Fibroblast of lung (primary cell): Measurements from ENCODE around the gene LRRC71. TPM values are rescaled to one million over a fixed set of nuclear protein-coding genes. Genes with fewer than 3 reads are reported as not detected.

ENCODE experiments used
- DNase-seq, 2 donors: peaks; one replicate each; pipeline versions ENCODE4 v3.0.0 to v3.0.0-alpha.2; 2010; ENCODE audit warnings: low read depth in 2 of 2
- H2AFZ ChIP-seq: 2 replicates; pipeline ENCODE4 v1.5.1; 2012; ENCODE audit warnings: low read length, control low read depth, inconsistent platforms
- H3K27ac ChIP-seq: 2 replicates; pipeline ENCODE4 v1.5.1; 2011; ENCODE audit warnings: low read length, control low read depth; ENCODE audit not compliant: insufficient read depth
- H3K27me3 ChIP-seq: 2 replicates; pipeline ENCODE4 v1.5.1; 2011; ENCODE audit warnings: mild to moderate bottlenecking, low read length; ENCODE audit not compliant: control insufficient read depth, insufficient read depth
- H3K36me3 ChIP-seq: 2 replicates; pipeline ENCODE4 v1.5.1; 2011; ENCODE audit warnings: low read length; ENCODE audit not compliant: control insufficient read depth, insufficient read depth
- H3K4me1 ChIP-seq: 2 replicates; pipeline ENCODE4 v1.5.1; 2011; ENCODE audit warnings: low read length; ENCODE audit not compliant: control insufficient read depth, insufficient read depth; ENCODE audit errors: extremely low read depth
- H3K4me2 ChIP-seq: 2 replicates; pipeline ENCODE4 v1.5.1; 2011; ENCODE audit warnings: low read length, control low read depth; ENCODE audit not compliant: insufficient read depth; ENCODE audit errors: extremely low read depth
- H3K4me3 ChIP-seq, 4 experiments: fragments of 200-600 bp in 1 of 4; sonication (generic) in 1 of 4; replicated peaks in 1 of 4; 2 replicates each; pipeline ENCODE4 v1.5.1; 2011 to 2016; ENCODE audit warnings: low read length in 4 of 4, low read depth in 3 of 4, mild to moderate bottlenecking in 3 of 4, control low read depth in 2 of 4, inconsistent platforms in 1 of 4, mixed read lengths in 1 of 4; ENCODE audit not compliant: insufficient read depth in 1 of 4; ENCODE audit errors: control extremely low read depth in 1 of 4
- H3K79me2 ChIP-seq: 2 replicates; pipeline ENCODE4 v1.5.1; 2012; ENCODE audit warnings: mild to moderate bottlenecking, low read length, inconsistent platforms; ENCODE audit not compliant: control insufficient read depth, insufficient read depth
- H3K9ac ChIP-seq: 2 replicates; pipeline ENCODE4 v1.5.1; 2011; ENCODE audit warnings: mild to moderate bottlenecking, low read length, control low read depth; ENCODE audit not compliant: insufficient read depth
- H3K9me3 ChIP-seq: 2 replicates; pipeline ENCODE4 v1.5.1; 2012; ENCODE audit warnings: low read depth, low read length; ENCODE audit not compliant: control insufficient read depth, insufficient read depth
- H4K20me1 ChIP-seq: 2 replicates; pipeline ENCODE4 v1.5.1; 2011; ENCODE audit warnings: low read length; ENCODE audit not compliant: control insufficient read depth, insufficient read depth; ENCODE audit errors: extremely low read depth
- EZH2 ChIP-seq: IDR thresholded peaks from 2 replicates; pipeline ENCODE4 v1.5.1; 2012; ENCODE audit warnings: low read length, control low read depth, mild to moderate bottlenecking; ENCODE audit errors: missing control alignments
- polyA plus RNA-seq, 2 donors: library from polyadenylated mRNA; depleted of rRNA in 1 of 2; stranded (reverse) in 1 of 2; unstranded in 1 of 2; fragments of >200 nt; gene quantifications; 2 replicates each; pipeline ENCODE4 v1.2.1, GENCODE V29; 2011 to 2012; ENCODE audit warnings: missing spikeins in 1 of 2
- total RNA-seq: library from RNA; depleted of rRNA; stranded (reverse); fragments of >200 nt; gene quantifications from 2 replicates; pipeline ENCODE4 v1.2.1, GENCODE V29; 2014
- TF ChIP-seq, protein P1 (sequence below), 2 donors: IDR thresholded peaks in 1 of 2; conservative IDR thresholded peaks in 1 of 2; 1 replicate in 1 of 2; 2 replicates in 1 of 2; pipeline ENCODE4 v1.5.1; 2011 to 2012; ENCODE audit warnings: low read length in 2 of 2, control low read depth in 1 of 2, inconsistent platforms in 1 of 2, low read depth in 1 of 2, mild to moderate bottlenecking in 1 of 2

Gene LRRC71
- total and polyA plus RNA-seq, 2 donors (not counting 1 experiment from before 2014, with no cell fraction given): 1.8 TPM; not detected in 1

DNA sequence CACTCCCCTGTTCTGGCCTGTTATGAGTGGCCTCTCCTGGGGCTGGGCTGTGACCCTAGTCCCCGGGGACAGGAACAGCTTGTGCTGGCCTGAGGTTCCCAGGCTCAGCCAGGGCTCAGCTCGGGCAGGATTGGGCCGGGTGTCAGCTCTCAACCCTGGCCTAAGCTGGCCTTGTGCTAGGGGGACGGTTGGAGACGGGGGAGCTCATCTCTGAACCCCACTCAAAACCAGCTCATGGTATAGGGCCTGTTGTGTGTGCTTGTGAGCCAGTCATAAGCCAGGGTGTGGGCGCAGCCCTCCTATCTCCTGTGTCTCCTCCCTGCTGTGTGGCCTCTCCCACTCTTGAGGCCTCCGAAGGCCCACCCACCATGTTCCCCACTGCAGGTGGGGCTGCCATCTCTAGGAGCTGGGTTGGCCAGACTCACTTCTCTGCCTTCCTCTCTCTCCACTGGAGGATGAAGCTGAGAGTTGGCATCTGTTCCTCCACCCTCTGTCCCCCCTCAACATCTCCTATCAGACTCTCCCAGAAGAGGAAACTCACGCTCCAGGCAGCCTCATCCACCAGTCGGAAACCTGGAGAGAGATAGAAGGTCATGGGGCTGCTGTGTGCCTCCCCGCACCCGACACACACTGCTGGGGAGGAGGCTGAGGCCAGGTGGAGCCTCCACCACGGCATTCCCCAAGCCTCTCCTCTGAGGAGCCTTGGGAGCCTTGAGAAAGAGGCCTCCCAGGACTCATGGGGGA, 25.5 kb upstream of the LRRC71 start:
- peaks cover 41% of the 10 kb centered on the region for H3K4me1 ChIP-seq

GRCh38 chr1:156895455-156895812, 25.0 kb upstream of the LRRC71 start:
- H3K79me2 ChIP-seq: peaks cover 49% of the 10 kb centered on the region
- peaks cover 4% of the 10 kb centered on the region for H3K36me3 ChIP-seq
- no peaks in the 10 kb centered on the region for H3K9me3 ChIP-seq
- H3K9ac ChIP-seq: peak overlapping the region; percentile 79
- peak overlapping the region; percentile 95 for H3K27ac ChIP-seq
- peaks cover 45% of the 10 kb centered on the region for H3K4me1 ChIP-seq
- H3K4me3 ChIP-seq: peak overlapping the region in 1 of 4 experiments; percentile 61
- no peak for TF ChIP-seq EZH2
- TF ChIP-seq, protein P1, sequence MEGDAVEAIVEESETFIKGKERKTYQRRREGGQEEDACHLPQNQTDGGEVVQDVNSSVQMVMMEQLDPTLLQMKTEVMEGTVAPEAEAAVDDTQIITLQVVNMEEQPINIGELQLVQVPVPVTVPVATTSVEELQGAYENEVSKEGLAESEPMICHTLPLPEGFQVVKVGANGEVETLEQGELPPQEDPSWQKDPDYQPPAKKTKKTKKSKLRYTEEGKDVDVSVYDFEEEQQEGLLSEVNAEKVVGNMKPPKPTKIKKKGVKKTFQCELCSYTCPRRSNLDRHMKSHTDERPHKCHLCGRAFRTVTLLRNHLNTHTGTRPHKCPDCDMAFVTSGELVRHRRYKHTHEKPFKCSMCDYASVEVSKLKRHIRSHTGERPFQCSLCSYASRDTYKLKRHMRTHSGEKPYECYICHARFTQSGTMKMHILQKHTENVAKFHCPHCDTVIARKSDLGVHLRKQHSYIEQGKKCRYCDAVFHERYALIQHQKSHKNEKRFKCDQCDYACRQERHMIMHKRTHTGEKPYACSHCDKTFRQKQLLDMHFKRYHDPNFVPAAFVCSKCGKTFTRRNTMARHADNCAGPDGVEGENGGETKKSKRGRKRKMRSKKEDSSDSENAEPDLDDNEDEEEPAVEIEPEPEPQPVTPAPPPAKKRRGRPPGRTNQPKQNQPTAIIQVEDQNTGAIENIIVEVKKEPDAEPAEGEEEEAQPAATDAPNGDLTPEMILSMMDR (conservative IDR thresholded peaks at IDR 0.05 in 1 of 2, IDR thresholded peaks at IDR 0.05 in 1 of 2; ENCODE audit: low read depth in 1 of 2, low read length in 2 of 2): no peak
- no peak for DNase-seq
- no peak overlapping the region for H2AFZ ChIP-seq
- peak overlapping the region; percentile 90 for H3K4me2 ChIP-seq
- no peaks in the 10 kb centered on the region for H3K27me3 ChIP-seq
- H4K20me1 ChIP-seq: no peaks in the 10 kb centered on the region

More for the DNA sequence above, 25.5 kb upstream of the LRRC71 start:
- H3K4me2 ChIP-seq: peak overlapping the region; percentile 90
- no peak for TF ChIP-seq EZH2
- TF ChIP-seq, protein P1 (conservative IDR thresholded peaks at IDR 0.05 in 1 of 2, IDR thresholded peaks at IDR 0.05 in 1 of 2; ENCODE audit: low read depth in 1 of 2, low read length in 2 of 2): no peak
- peak overlapping the region; percentile 29 to 64 (median 61) for H3K4me3 ChIP-seq
- no peak overlapping the region for H2AFZ ChIP-seq
- H4K20me1 ChIP-seq: no peaks in the 10 kb centered on the region
- peak in 1 of 2 donors; percentile 19 for DNase-seq
- H3K36me3 ChIP-seq: peaks cover 4% of the 10 kb centered on the region
- peaks cover 45% of the 10 kb centered on the region for H3K79me2 ChIP-seq
- peak overlapping the region; percentile 79 for H3K9ac ChIP-seq
- no peaks in the 10 kb centered on the region for H3K27me3 ChIP-seq
- H3K9me3 ChIP-seq: no peaks in the 10 kb centered on the region
- H3K27ac ChIP-seq: peak overlapping the region; percentile 95

DNA sequence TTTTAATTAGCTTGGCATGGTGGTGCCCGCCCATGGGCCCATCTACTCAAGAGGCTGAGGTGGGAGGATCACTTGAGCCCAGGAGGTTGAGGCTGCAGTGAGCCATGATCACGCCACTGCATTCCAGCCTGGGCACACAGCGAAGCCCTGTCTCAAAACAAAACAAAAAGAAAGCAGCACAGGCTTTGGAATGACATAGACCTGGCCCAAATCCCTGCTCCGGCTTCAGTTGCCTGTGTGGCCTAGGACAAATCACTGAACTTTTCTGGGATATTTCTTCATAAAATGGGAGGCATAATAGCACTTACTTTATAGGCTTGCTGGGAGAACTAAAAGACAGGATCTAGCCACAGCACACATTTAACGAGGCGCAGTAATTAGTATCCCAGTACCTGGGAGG, 24.5 kb upstream of the LRRC71 start:
- no peak for TF ChIP-seq EZH2
- TF ChIP-seq, protein P1 (conservative IDR thresholded peaks at IDR 0.05 in 1 of 2, IDR thresholded peaks at IDR 0.05 in 1 of 2; ENCODE audit: low read depth in 1 of 2, low read length in 2 of 2): no peak
- peak in 1 of 2 donors; percentile 20 for DNase-seq
- Histone ChIP-seq H3K36me3 (peaks cover 4% of the 10 kb centered on the region), H3K9ac (peak overlapping the region; percentile 38), H3K79me2 (peaks cover 54% of the 10 kb centered on the region), H3K4me1 (peaks cover 47% of the 10 kb centered on the region), H3K27me3 (no peaks in the 10 kb centered on the region), H3K9me3 (no peaks in the 10 kb centered on the region), H3K27ac (peak overlapping the region; percentile 95), H3K4me2 (peak overlapping the region; percentile 58), H4K20me1 (no peaks in the 10 kb centered on the region), H3K4me3 (no peak overlapping the region), H2AFZ (no peak overlapping the region)
